ENCODE data around the gene CHRNB1. TPM values are rescaled to one million over a fixed set of nuclear protein-coding genes. Genes with fewer than 3 reads are reported as not detected.

CHRNB1 gene
- polyA plus RNA-seq, 1 donor (not counting 4 experiments of a cell fraction or from before 2014, with no cell fraction given), result 22.0 TPM

DNA sequence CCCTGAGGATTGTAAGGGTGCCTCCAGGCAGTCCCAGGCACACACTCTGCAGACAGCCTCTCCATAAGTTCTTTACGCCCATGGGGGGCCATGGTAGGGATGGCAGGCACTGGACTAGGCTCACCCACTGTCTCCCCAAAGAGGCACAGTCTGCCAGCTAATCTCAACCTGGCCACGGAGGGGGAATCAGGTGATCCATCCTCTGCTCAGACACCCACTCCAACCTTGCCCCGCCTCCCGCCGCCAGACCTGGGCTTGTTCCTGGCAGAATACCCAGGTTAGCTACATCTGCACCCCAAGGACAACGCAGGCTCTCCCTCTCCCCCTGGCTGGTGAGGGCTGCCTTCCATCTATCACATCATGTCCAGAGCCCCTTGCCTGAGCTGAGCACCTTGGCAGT is 36.0 kb upstream of the CHRNB1 start:
- H3K4me2 ChIP-seq (ENCODE audit: control insufficient read depth, extremely low read depth, insufficient read depth, low read depth, low read length), result no peak overlapping the region
- peaks cover 16% of the 10 kb centered on the region for H3K4me1 ChIP-seq (ENCODE audit: control insufficient read depth, extremely low read depth, insufficient read depth, low read length)
- FAIRE-seq, result no peak

DNA sequence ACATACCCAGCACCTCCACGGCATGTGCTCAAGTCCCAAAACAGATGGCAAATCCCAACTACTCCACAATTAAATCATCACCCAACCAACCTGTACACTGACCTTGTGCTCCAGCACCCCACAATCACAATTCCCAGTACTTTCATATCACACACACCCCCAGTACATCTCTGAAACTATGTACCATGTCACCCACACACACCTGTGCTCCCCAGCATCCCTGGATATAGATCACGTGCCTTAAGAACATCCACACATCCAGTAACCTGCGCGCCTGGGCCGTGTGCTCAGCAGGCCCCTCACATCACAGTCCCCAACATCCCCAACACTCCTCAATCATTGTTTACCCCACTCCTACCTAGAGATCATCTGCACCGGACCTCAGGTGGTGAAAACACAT is 35.1 kb upstream of the CHRNB1 start:
- no peak for DNase-seq (ENCODE audit: low read depth, low spot score)
- no peaks in the 10 kb centered on the region for H3K9me1 ChIP-seq (ENCODE audit: control insufficient read depth, extremely low read depth, insufficient read depth, low read length)
- FAIRE-seq, result no peak
- peaks cover 16% of the 10 kb centered on the region for H3K4me1 ChIP-seq (ENCODE audit: control insufficient read depth, extremely low read depth, insufficient read depth, low read length)
- H3K9me3 ChIP-seq (ENCODE audit: control insufficient read depth, low read depth, low read length), result no peaks in the 10 kb centered on the region
- H3K4me3 ChIP-seq (ENCODE audit: control insufficient read depth in 2 of 3, extremely low read depth in 1 of 3, insufficient read depth in 2 of 3, low read depth in 1 of 3, low read length in 3 of 3), result no peak overlapping the region
- H3K9ac ChIP-seq (ENCODE audit: control insufficient read depth, extremely low read depth, insufficient read depth, low read length), result no peak overlapping the region
- H4K20me1 ChIP-seq (ENCODE audit: control insufficient read depth, extremely low read depth, insufficient read depth, low read length), result no peaks in the 10 kb centered on the region
- no peak overlapping the region for H3K4me2 ChIP-seq (ENCODE audit: control insufficient read depth, extremely low read depth, insufficient read depth, low read depth, low read length)
- H2AFZ ChIP-seq (ENCODE audit: control insufficient read depth, low read length), result no peak overlapping the region
- H3K27me3 ChIP-seq (ENCODE audit: control insufficient read depth, extremely low read depth, insufficient read depth, low read length), result no peaks in the 10 kb centered on the region
- H3K27ac ChIP-seq (ENCODE audit: control insufficient read depth, insufficient read depth, low read length), result no peak overlapping the region
- no peak for TF ChIP-seq EZH2 (IDR thresholded peaks at IDR 0.05; ENCODE audit: low read length)
- TF ChIP-seq, protein P1, sequence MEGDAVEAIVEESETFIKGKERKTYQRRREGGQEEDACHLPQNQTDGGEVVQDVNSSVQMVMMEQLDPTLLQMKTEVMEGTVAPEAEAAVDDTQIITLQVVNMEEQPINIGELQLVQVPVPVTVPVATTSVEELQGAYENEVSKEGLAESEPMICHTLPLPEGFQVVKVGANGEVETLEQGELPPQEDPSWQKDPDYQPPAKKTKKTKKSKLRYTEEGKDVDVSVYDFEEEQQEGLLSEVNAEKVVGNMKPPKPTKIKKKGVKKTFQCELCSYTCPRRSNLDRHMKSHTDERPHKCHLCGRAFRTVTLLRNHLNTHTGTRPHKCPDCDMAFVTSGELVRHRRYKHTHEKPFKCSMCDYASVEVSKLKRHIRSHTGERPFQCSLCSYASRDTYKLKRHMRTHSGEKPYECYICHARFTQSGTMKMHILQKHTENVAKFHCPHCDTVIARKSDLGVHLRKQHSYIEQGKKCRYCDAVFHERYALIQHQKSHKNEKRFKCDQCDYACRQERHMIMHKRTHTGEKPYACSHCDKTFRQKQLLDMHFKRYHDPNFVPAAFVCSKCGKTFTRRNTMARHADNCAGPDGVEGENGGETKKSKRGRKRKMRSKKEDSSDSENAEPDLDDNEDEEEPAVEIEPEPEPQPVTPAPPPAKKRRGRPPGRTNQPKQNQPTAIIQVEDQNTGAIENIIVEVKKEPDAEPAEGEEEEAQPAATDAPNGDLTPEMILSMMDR (optimal IDR thresholded peaks at IDR 0.05 in 1 of 3, IDR thresholded peaks at IDR 0.05 in 1 of 3, conservative IDR thresholded peaks at IDR 0.05 in 1 of 3; ENCODE audit: extremely low read depth in 1 of 3, insufficient read depth in 2 of 3, low read length in 3 of 3), result no peak
- H3K79me2 ChIP-seq (ENCODE audit: control insufficient read depth, insufficient read depth, low read length), result no peaks in the 10 kb centered on the region
- dilution Hi-C loops (cut with MboI; ENCODE audit: extremely low pct_ligation_motif_present, low sequenced_read_pairs), result no loop called here
- H3K36me3 ChIP-seq (ENCODE audit: control insufficient read depth in 2 of 2, extremely low read depth in 1 of 2, insufficient read depth in 2 of 2, low read length in 2 of 2), result peaks cover 0 to 4% of the 10 kb centered on the region in 2 experiments

More for the DNA sequence above, 36.0 kb upstream of the CHRNB1 start:
- Histone ChIP-seq H3K9me3 (ENCODE audit: control insufficient read depth, low read depth, low read length) (no peaks in the 10 kb centered on the region), H4K20me1 (ENCODE audit: control insufficient read depth, extremely low read depth, insufficient read depth, low read length) (no peaks in the 10 kb centered on the region), H3K27me3 (ENCODE audit: control insufficient read depth, extremely low read depth, insufficient read depth, low read length) (no peaks in the 10 kb centered on the region), H3K36me3 (ENCODE audit: control insufficient read depth in 2 of 2, extremely low read depth in 1 of 2, insufficient read depth in 2 of 2, low read length in 2 of 2) (peaks cover 0 to 4% of the 10 kb centered on the region in 2 experiments), H2AFZ (ENCODE audit: control insufficient read depth, low read length) (no peak overlapping the region), H3K9ac (ENCODE audit: control insufficient read depth, extremely low read depth, insufficient read depth, low read length) (no peak overlapping the region), H3K27ac (ENCODE audit: control insufficient read depth, insufficient read depth, low read length) (no peak overlapping the region), H3K79me2 (ENCODE audit: control insufficient read depth, insufficient read depth, low read length) (no peaks in the 10 kb centered on the region), H3K9me1 (ENCODE audit: control insufficient read depth, extremely low read depth, insufficient read depth, low read length) (no peaks in the 10 kb centered on the region), H3K4me3 (ENCODE audit: control insufficient read depth in 2 of 3, extremely low read depth in 1 of 3, insufficient read depth in 2 of 3, low read depth in 1 of 3, low read length in 3 of 3) (no peak overlapping the region)
- dilution Hi-C loops (cut with MboI; ENCODE audit: extremely low pct_ligation_motif_present, low sequenced_read_pairs), result no loop called here
- DNase-seq (ENCODE audit: low read depth, low spot score), result no peak
- TF ChIP-seq, protein P1 (optimal IDR thresholded peaks at IDR 0.05 in 1 of 3, IDR thresholded peaks at IDR 0.05 in 1 of 3, conservative IDR thresholded peaks at IDR 0.05 in 1 of 3; ENCODE audit: extremely low read depth in 1 of 3, insufficient read depth in 2 of 3, low read length in 3 of 3), result no peak
- TF ChIP-seq EZH2 (IDR thresholded peaks at IDR 0.05; ENCODE audit: low read length), result no peak
